Measurements from ENCODE around the gene MACF1.
"Not testable (repeated sequence)": the region's sequence is repeated elsewhere in the genome, so short reads cannot be mapped to it uniquely, and the experiment has no call there.

MACF1 gene

GRCh38 chr1:39425634-39426033 is 221.1 kb downstream of the MACF1 start:
- ATAC-seq (replicated peaks) (no peak), DNase-seq (no peak)
- H3K36me3 Mint-ChIP-seq, result peaks cover 30 to 38% of the 10 kb centered on the region in 2 donors
- no peaks in the 10 kb centered on the region for H3K9me3 Mint-ChIP-seq
- H3K27ac Mint-ChIP-seq, result no peak overlapping the region
- peaks cover 0 to 3% of the 10 kb centered on the region in 2 donors for H3K4me1 Mint-ChIP-seq
- H3K4me3 Mint-ChIP-seq, result no peak overlapping the region
- no peaks in the 10 kb centered on the region for H3K27me3 Mint-ChIP-seq

- Mint-ChIP-seq H3K36me3 (peaks cover 35 to 44% of the 10 kb centered on the region in 2 donors), H3K9me3 (no peaks in the 10 kb centered on the region), H3K4me1 (peaks cover 0 to 3% of the 10 kb centered on the region in 2 donors), H3K4me3 (no peak overlapping the region), H3K27ac (no peak overlapping the region), H3K27me3 (no peaks in the 10 kb centered on the region)
- DNase-seq, result no peak
- ATAC-seq (replicated peaks), result no peak
Observed at GRCh38 chr1:39426346-39426745, 221.9 kb downstream of the MACF1 start.

DNA sequence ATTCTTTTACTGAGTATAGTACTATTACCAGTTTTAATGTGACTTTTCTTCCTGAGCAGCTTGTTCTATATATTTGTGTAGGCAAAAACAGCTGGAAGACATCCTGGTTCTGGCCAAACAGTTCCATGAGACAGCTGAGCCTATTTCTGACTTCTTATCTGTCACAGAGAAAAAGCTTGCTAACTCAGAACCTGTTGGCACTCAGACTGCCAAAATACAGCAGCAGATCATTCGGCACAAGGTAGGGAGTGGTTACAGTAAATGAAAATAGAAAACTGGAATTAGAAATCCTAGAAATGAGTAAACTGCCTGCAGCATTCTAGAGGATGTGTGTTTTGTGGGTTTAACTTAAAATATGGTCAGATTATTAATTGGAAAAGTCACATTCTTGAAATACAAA is 222.9 kb downstream of the MACF1 start:
- no peaks in the 10 kb centered on the region for H3K27me3 Mint-ChIP-seq
- H3K9me3 Mint-ChIP-seq, result no peaks in the 10 kb centered on the region
- H3K4me1 Mint-ChIP-seq, result peaks cover 0 to under 1% of the 10 kb centered on the region in 2 donors
- no peak overlapping the region for H3K4me3 Mint-ChIP-seq
- peaks cover 39 to 49% of the 10 kb centered on the region in 2 donors for H3K36me3 Mint-ChIP-seq
- DNase-seq, result no peak
- H3K27ac Mint-ChIP-seq, result no peak overlapping the region
- ATAC-seq (replicated peaks), result no peak

DNA sequence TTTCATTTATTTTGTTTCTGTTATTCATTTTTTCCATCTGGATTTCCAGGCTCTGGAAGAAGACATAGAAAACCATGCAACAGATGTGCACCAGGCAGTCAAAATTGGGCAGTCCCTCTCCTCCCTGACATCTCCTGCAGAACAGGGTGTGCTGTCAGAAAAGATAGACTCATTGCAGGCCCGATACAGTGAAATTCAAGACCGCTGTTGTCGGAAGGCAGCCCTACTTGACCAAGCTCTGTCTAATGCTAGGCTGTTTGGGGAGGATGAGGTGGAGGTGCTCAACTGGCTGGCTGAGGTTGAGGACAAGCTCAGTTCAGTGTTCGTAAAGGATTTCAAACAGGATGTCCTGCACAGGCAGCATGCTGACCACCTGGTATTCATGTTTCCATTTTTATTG is 223.4 kb downstream of the MACF1 start:
- H3K27ac Mint-ChIP-seq, result no peak overlapping the region
- no peak for DNase-seq
- no peak overlapping the region for H3K4me3 Mint-ChIP-seq

GRCh38 chr1:39431927-39432326 is 227.4 kb downstream of the MACF1 start:
- H3K27ac Mint-ChIP-seq, result peak overlapping the region; percentile 14
- no peaks in the 10 kb centered on the region for H3K9me3 Mint-ChIP-seq
- no peak overlapping the region for H3K4me3 Mint-ChIP-seq
- H3K36me3 Mint-ChIP-seq, result peaks cover 48 to 50% of the 10 kb centered on the region in 2 donors
- H3K27me3 Mint-ChIP-seq, result no peaks in the 10 kb centered on the region
- H3K4me1 Mint-ChIP-seq, result peaks cover 2 to 7% of the 10 kb centered on the region in 2 donors
- DNase-seq, result no peak
- ATAC-seq (replicated peaks), result no peak

More for the DNA sequence above, 223.4 kb downstream of the MACF1 start:
- no peak for ATAC-seq (replicated peaks)
- H3K9me3 Mint-ChIP-seq, result no peaks in the 10 kb centered on the region
- no peaks in the 10 kb centered on the region for H3K4me1 Mint-ChIP-seq
- no peaks in the 10 kb centered on the region for H3K27me3 Mint-ChIP-seq
- peaks cover 39 to 48% of the 10 kb centered on the region in 2 donors for H3K36me3 Mint-ChIP-seq

DNA sequence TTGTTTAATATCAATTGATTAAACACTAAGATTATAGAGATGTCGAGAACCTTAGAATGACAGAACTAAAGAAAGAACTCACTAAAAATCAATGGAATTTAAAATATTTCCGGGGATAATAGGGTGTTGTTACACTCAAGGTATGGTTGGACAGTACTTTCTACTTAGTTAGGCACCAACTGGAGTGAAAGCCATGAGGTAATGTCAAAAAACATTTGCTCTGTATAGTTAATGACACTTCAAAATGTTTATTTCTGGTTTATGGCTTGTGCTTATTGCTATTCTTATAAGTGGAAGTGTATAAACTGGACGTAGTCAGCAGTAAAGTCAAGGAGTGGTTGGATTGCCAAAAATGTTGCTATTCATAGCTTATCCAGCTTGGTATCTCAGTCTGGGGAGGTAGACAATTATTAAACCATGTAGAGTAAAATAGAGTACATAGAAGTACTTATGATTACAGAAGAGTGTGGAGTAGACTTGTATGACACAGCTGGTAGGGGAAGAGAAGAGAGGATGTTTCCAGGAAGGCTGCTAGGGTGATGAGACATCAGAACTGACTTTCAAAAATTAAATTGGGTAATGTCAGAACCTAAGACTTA is 230.4 kb downstream of the MACF1 start:
- H3K36me3 Mint-ChIP-seq, result peaks cover 51 to 55% of the 10 kb centered on the region in 2 donors
- H3K27me3 Mint-ChIP-seq, result no peaks in the 10 kb centered on the region
- no peak overlapping the region for H3K4me3 Mint-ChIP-seq
- peaks cover 4 to 7% of the 10 kb centered on the region in 2 donors for H3K4me1 Mint-ChIP-seq
- no peaks in the 10 kb centered on the region for H3K9me3 Mint-ChIP-seq
- DNase-seq (no peak), ATAC-seq (replicated peaks) (no peak)
- H3K27ac Mint-ChIP-seq, result no peak overlapping the region

GRCh38 chr1:39435597-39435996 is 231.1 kb downstream of the MACF1 start:
- Mint-ChIP-seq H3K9me3 (no peaks in the 10 kb centered on the region), H3K27ac (no peak overlapping the region), H3K27me3 (no peaks in the 10 kb centered on the region), H3K36me3 (peaks cover 48 to 56% of the 10 kb centered on the region in 2 donors), H3K4me1 (peaks cover 4 to 7% of the 10 kb centered on the region in 2 donors), H3K4me3 (no peak overlapping the region)
- DNase-seq (no peak), ATAC-seq (replicated peaks) (no peak)

DNA sequence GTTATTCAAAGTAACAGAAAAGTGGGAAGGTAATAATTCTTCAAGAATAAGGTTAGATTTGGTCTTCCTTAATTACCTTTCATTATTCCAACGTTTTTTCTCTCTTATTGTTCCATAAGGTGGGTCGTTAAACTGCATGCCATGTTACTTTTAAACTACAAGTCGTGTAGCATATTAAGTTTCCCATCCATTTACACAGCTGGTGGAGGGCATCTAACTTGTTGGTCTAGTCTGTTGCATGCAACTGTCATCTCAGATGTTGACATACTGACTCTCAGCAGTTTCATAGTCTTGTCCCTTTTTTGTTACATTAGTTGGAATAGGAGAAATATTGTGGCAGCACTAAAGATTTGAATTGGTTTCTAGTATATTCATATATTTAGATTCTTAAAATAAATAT is 232.3 kb downstream of the MACF1 start:
- Mint-ChIP-seq H3K4me3 (no peak overlapping the region), H3K4me1 (peaks cover 4 to 7% of the 10 kb centered on the region in 2 donors), H3K27me3 (no peaks in the 10 kb centered on the region), H3K27ac (no peak overlapping the region), H3K9me3 (no peaks in the 10 kb centered on the region), H3K36me3 (peaks cover 44 to 51% of the 10 kb centered on the region in 2 donors)
- no peak for DNase-seq
- no peak for ATAC-seq (replicated peaks)

GRCh38 chr1:39438042-39438441 is 233.5 kb downstream of the MACF1 start:
- H3K27me3 Mint-ChIP-seq, result no peaks in the 10 kb centered on the region
- ATAC-seq (replicated peaks) (no peak), DNase-seq (no peak)
- H3K36me3 Mint-ChIP-seq, result peaks cover 48 to 55% of the 10 kb centered on the region in 2 donors
- peaks cover 4 to 7% of the 10 kb centered on the region in 2 donors for H3K4me1 Mint-ChIP-seq
- H3K9me3 Mint-ChIP-seq, result no peaks in the 10 kb centered on the region
- H3K4me3 Mint-ChIP-seq, result no peak overlapping the region
- H3K27ac Mint-ChIP-seq, result no peak overlapping the region

GRCh38 chr1:39440856-39441255 is 236.4 kb downstream of the MACF1 start:
- Mint-ChIP-seq H3K27ac (no peak overlapping the region), H3K36me3 (peaks cover 48 to 65% of the 10 kb centered on the region in 2 donors), H3K9me3 (no peaks in the 10 kb centered on the region), H3K4me3 (no peak overlapping the region), H3K4me1 (peaks cover 4 to 7% of the 10 kb centered on the region in 2 donors), H3K27me3 (no peaks in the 10 kb centered on the region)
- DNase-seq (no peak), ATAC-seq (replicated peaks) (no peak)

- no peak for ATAC-seq (replicated peaks)
- Mint-ChIP-seq H3K4me3 (no peak overlapping the region), H3K4me1 (peaks cover 0 to 2% of the 10 kb centered on the region in 2 donors), H3K9me3 (no peaks in the 10 kb centered on the region), H3K27ac (no peak overlapping the region), H3K27me3 (no peaks in the 10 kb centered on the region), H3K36me3 (peaks cover 40 to 57% of the 10 kb centered on the region in 2 donors)
- no peak for DNase-seq
Observed at GRCh38 chr1:39441797-39442196, 237.3 kb downstream of the MACF1 start.

- Mint-ChIP-seq H3K36me3 (peaks cover 41 to 62% of the 10 kb centered on the region in 2 donors), H3K4me3 (no peak overlapping the region), H3K9me3 (no peaks in the 10 kb centered on the region), H3K27ac (peak overlapping the region; percentile 14), H3K4me1 (no peaks in the 10 kb centered on the region), H3K27me3 (no peaks in the 10 kb centered on the region)
- no peak for DNase-seq
- no peak for ATAC-seq (replicated peaks)
Observed at GRCh38 chr1:39445573-39445972, 241.1 kb downstream of the MACF1 start.

GRCh38 chr1:39446986-39447567 is 242.6 kb downstream of the MACF1 start:
- H3K9me3 Mint-ChIP-seq, result no peaks in the 10 kb centered on the region
- no peak overlapping the region for H3K27ac Mint-ChIP-seq
- peaks cover 45 to 67% of the 10 kb centered on the region in 2 donors for H3K36me3 Mint-ChIP-seq
- ATAC-seq (replicated peaks), result no peak
- no peaks in the 10 kb centered on the region for H3K4me1 Mint-ChIP-seq
- no peaks in the 10 kb centered on the region for H3K27me3 Mint-ChIP-seq
- DNase-seq, result no peak
- H3K4me3 Mint-ChIP-seq, result no peak overlapping the region

GRCh38 chr1:39450041-39450440 is 245.5 kb downstream of the MACF1 start:
- H3K36me3 Mint-ChIP-seq, result peaks cover 38 to 56% of the 10 kb centered on the region in 2 donors
- H3K27ac Mint-ChIP-seq; H3K27me3 Mint-ChIP-seq; H3K4me3 Mint-ChIP-seq; H3K4me1 Mint-ChIP-seq; H3K9me3 Mint-ChIP-seq; ATAC-seq (replicated peaks); DNase-seq: not testable (repeated sequence)

DNA sequence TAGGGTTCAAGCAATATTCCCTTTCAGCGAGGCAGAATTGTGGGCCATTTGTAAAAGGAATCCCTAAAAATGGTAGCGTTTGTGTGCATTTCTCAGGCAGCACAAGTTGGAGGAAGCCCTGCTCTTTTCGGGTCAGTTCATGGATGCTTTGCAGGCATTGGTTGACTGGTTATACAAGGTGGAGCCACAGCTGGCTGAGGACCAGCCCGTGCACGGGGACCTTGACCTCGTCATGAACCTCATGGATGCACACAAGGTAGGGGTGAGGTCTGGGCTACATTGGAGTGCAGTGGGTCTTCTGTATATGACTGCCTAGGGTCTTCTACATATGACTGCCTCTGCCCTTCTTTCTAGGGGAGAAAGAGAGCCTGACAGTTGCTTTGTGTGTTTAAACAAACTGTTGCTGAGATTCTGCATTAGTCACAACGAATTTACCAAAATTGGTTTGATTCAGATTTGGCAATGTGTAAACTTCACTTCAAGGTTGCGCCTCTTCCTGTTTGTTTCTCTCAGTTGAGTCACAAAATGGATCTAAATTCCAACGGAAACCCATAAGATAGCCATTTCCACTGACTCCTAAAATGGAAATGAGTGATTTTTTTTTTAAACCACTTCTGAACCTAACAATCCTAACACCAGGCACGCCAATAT is 246.6 kb downstream of the MACF1 start:
- Mint-ChIP-seq H3K36me3 (peaks cover 40 to 53% of the 10 kb centered on the region in 2 donors), H3K4me1 (no peaks in the 10 kb centered on the region), H3K9me3 (no peaks in the 10 kb centered on the region), H3K27me3 (no peaks in the 10 kb centered on the region), H3K27ac (peak overlapping the region; percentile 31), H3K4me3 (no peak overlapping the region)
- ATAC-seq (replicated peaks), result no peak
- DNase-seq, result no peak

Measured in stimulated activated naive B cell treated with anti-CD40 and anti-IgM and Interleukin-4, amounts not matched to agents 10 μg/mL and 1 μg/mL and 100 μg/mL, for 72 hours (primary cell).